ENCODE results near the gene DEXI. TPM values are rescaled to one million over a fixed set of nuclear protein-coding genes. Genes with fewer than 3 reads are reported as not detected.

DEXI gene
- total RNA-seq: 100 to 1,000 TPM; 106 to 133 (median 125) TPM

DNA sequence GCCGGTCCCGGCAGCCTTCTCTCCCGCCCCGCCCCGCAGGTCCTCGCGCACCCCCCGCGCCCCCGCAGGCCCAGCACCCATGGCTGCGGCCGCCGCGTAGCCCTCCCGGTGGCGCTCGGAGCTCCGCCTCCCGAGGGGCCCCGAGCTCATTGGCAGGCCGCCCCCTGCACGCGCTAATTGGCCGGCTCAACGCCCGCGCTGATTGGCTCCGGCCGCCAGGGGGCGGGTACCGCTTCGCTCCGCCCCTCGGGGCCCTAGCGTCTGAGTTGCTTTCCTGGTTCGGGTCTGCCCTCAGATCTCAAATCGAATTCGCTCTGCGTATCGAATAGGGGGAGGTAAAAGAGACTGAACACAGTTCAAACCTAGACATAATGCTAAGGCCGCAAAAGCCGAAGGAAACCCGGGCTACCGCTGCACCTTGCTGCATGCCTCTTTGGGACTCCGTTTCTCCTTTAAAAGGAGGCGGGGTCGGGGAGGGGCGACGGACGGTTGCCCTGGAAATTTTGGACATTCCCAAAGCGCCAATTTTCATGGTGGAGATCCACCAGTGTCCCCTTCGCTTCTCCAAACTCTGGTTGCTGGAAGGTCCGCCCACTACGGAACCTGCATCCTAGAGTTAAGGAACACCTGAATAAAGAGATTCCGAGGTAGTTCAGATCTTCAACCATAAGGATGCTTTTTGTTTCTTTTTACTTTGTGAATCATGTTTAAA, at the start of gene DEXI:
Gene DEXI, minus strand, starts transcription at position 117 of the 712 bp plus-strand sequence. CDS start 463 bp downstream, outside the sequence.
- Histone ChIP-seq H3K4me3 (peak within 1 kb of the TSS; percentile 78 to 96 (median 88)), H3K27ac (replicated peaks in 1 of 4) (peak within 1 kb of the TSS; percentile 90 to 92 (median 92)), H3K36me3 (no peaks in the 10 kb centered on the region), H3K4me1 (peaks cover 77 to 86% (median 79%) of the 10 kb centered on the region in 4 donors), H3K9me3 (no peaks in the 10 kb centered on the region), H3K27me3 (no peaks in the 10 kb centered on the region)
- intact Hi-C loops (cut with DNase I): loop anchor here (10.0 kb wide), 1 partner anchor 722 kb away; the partner anchor contains the start of gene SNN
- TF ChIP-seq EP300 (IDR thresholded peaks at IDR 0.05) (no peak), POLR2AphosphoS5 (IDR thresholded peaks at IDR 0.05) (peak; percentile 93 to 94), POLR2A (IDR thresholded peaks at IDR 0.05; ENCODE audit: low read depth) (peak; percentile 57)
- TF ChIP-seq, protein P1, sequence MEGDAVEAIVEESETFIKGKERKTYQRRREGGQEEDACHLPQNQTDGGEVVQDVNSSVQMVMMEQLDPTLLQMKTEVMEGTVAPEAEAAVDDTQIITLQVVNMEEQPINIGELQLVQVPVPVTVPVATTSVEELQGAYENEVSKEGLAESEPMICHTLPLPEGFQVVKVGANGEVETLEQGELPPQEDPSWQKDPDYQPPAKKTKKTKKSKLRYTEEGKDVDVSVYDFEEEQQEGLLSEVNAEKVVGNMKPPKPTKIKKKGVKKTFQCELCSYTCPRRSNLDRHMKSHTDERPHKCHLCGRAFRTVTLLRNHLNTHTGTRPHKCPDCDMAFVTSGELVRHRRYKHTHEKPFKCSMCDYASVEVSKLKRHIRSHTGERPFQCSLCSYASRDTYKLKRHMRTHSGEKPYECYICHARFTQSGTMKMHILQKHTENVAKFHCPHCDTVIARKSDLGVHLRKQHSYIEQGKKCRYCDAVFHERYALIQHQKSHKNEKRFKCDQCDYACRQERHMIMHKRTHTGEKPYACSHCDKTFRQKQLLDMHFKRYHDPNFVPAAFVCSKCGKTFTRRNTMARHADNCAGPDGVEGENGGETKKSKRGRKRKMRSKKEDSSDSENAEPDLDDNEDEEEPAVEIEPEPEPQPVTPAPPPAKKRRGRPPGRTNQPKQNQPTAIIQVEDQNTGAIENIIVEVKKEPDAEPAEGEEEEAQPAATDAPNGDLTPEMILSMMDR (IDR thresholded peaks at IDR 0.05): peak in 2 of 3 experiments; percentile 30 to 32
- 21% methylated on average over 16 of the region's 55 CpGs for WGBS
- DNase-seq (ENCODE audit: extremely low spot score): peak; percentile 97

- intact Hi-C loops (cut with DNase I): no loop called here
- Histone ChIP-seq H3K27me3 (no peaks in the 10 kb centered on the region), H3K4me1 (peaks cover 9 to 22% (median 12%) of the 10 kb centered on the region in 4 donors), H3K9me3 (no peaks in the 10 kb centered on the region), H3K4me3 (no peak overlapping the region), H3K36me3 (peaks cover 5 to 66% (median 38%) of the 10 kb centered on the region in 4 donors), H3K27ac (replicated peaks in 1 of 4) (no peak overlapping the region)
- DNase-seq (ENCODE audit: extremely low spot score): no peak
- TF ChIP-seq POLR2A (IDR thresholded peaks at IDR 0.05; ENCODE audit: low read depth) (no peak), EP300 (IDR thresholded peaks at IDR 0.05) (no peak), POLR2AphosphoS5 (IDR thresholded peaks at IDR 0.05) (no peak)
- TF ChIP-seq, protein P1 (IDR thresholded peaks at IDR 0.05): no peak
- WGBS: 96% methylated on average over 5 of the region's 5 CpGs
Observed at GRCh38 chr16:10990378-10990777, 48.1 kb upstream of the DEXI start.

DNA sequence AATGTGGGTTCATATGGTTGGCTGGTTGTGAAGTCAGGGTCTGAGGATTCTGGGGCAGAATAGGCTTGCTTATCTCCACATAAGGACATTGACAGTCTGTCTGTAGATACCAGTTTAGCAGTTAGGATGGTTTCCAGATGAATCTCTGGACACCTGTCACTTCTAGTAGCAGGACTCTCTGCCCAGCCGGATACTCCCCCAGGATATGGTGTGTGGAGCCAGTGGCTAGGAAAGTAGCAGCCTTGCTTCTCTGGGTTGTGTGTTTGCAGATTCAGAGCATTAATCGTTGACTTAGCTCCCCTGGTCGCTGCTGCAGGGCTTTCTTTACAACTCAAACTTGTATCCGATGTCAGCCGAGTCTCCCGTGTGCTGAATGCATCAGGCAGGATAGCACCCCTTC, 47.3 kb upstream of the DEXI start:
- no peak for DNase-seq (ENCODE audit: extremely low spot score)
- H3K27me3 ChIP-seq: no peaks in the 10 kb centered on the region
- H3K27ac ChIP-seq (replicated peaks in 1 of 4): no peak overlapping the region
- H3K9me3 ChIP-seq: no peaks in the 10 kb centered on the region
- H3K4me1 ChIP-seq: peaks cover 9 to 22% (median 12%) of the 10 kb centered on the region in 4 donors
- no peak for TF ChIP-seq POLR2A (IDR thresholded peaks at IDR 0.05; ENCODE audit: low read depth)
- TF ChIP-seq EP300 (IDR thresholded peaks at IDR 0.05): no peak
- TF ChIP-seq, protein P1 (IDR thresholded peaks at IDR 0.05): no peak
- no peak for TF ChIP-seq POLR2AphosphoS5 (IDR thresholded peaks at IDR 0.05)
- no peak overlapping the region for H3K4me3 ChIP-seq
- 87% methylated on average over 6 of the region's 6 CpGs for WGBS
- intact Hi-C loops (cut with DNase I): loop anchor here (10.0 kb wide), 1 partner anchor 105 kb away; no protein-coding TSS in a partner anchor
- H3K36me3 ChIP-seq: peaks cover 5 to 61% (median 38%) of the 10 kb centered on the region in 4 donors

GRCh38 chr16:10988879-10989278, 46.6 kb upstream of the DEXI start:
- no peak overlapping the region for H3K27ac ChIP-seq (replicated peaks in 1 of 4)
- H3K9me3 ChIP-seq: no peaks in the 10 kb centered on the region
- no peak overlapping the region for H3K4me3 ChIP-seq
- no peak for DNase-seq (ENCODE audit: extremely low spot score)
- peaks cover 9 to 22% (median 12%) of the 10 kb centered on the region in 4 donors for H3K4me1 ChIP-seq
- no peak for TF ChIP-seq EP300 (IDR thresholded peaks at IDR 0.05)
- TF ChIP-seq POLR2AphosphoS5 (IDR thresholded peaks at IDR 0.05): no peak
- TF ChIP-seq, protein P1 (IDR thresholded peaks at IDR 0.05): no peak
- TF ChIP-seq POLR2A (IDR thresholded peaks at IDR 0.05; ENCODE audit: low read depth): no peak
- intact Hi-C loops (cut with DNase I): loop anchor here (10.0 kb wide), 1 partner anchor 106 kb away; no protein-coding TSS in a partner anchor
- H3K36me3 ChIP-seq: peaks cover 5 to 59% (median 38%) of the 10 kb centered on the region in 4 donors
- WGBS: 97% methylated on average over 6 of the region's 6 CpGs
- H3K27me3 ChIP-seq: no peaks in the 10 kb centered on the region

All from esophagus muscularis mucosa (tissue), 4 donors.